ENCODE results near the gene GRM1.

GRM1 gene

DNA sequence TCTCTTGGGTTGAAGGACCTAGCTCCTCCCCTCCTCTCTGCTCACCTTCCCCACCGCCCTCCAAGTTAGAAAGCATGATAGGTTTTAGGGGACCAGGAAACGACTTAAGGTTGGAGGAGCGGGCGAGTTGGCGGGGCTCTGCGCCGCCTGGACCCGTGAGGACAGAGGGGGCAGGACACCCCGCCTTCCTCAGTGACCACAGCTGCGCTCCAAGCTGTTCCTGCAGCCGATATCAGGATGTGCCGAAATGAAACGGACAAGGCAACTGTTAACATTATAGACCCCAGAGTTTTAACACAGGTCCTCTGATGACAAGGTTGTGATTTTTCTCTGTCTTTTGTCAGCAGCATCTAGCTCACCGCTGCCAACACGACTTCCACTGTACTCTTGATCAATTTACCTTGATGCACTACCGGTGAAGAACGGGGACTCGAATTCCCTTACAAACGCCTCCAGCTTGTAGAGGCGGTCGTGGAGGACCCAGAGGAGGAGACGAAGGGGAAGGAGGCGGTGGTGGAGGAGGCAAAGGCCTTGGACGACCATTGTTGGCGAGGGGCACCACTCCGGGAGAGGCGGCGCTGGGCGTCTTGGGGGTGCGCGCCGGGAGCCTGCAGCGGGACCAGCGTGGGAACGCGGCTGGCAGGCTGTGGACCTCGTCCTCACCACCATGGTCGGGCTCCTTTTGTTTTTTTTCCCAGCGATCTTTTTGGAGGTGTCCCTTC, at the start of gene GRM1:
GRM1 (plus strand) TSS at position 212 of the 722 bp plus-strand sequence; CDS start at position 668, 456 bp downstream.
- DNase-seq (no peak), ATAC-seq (ENCODE audit: insufficient read depth, low read depth) (no peak)
- H3K4me1 ChIP-seq (ENCODE audit: insufficient read depth, low read length) = no peaks in the 10 kb centered on the region
- no peaks in the 10 kb centered on the region for H3K79me2 ChIP-seq (ENCODE audit: insufficient read depth, low read length)
- no peak within 1 kb of the TSS for H3K9ac ChIP-seq (ENCODE audit: low read depth, low read length)
- H3K4me2 ChIP-seq (ENCODE audit: insufficient read depth, low read length) = no peak within 1 kb of the TSS
- no peaks in the 10 kb centered on the region for H3K27me3 ChIP-seq (ENCODE audit: insufficient read depth, low read length, poor library complexity)
- H3K27ac ChIP-seq (ENCODE audit: low read length) = no peak within 1 kb of the TSS
- peaks cover 5% of the 10 kb centered on the region for H3K9me3 ChIP-seq (ENCODE audit: insufficient read depth, low read length, severe bottlenecking)
- TF ChIP-seq EZH2 (IDR thresholded peaks at IDR 0.05; ENCODE audit: borderline replicate concordance, low read depth, low read length, severe bottlenecking) = no peak
- TF ChIP-seq, protein P1, sequence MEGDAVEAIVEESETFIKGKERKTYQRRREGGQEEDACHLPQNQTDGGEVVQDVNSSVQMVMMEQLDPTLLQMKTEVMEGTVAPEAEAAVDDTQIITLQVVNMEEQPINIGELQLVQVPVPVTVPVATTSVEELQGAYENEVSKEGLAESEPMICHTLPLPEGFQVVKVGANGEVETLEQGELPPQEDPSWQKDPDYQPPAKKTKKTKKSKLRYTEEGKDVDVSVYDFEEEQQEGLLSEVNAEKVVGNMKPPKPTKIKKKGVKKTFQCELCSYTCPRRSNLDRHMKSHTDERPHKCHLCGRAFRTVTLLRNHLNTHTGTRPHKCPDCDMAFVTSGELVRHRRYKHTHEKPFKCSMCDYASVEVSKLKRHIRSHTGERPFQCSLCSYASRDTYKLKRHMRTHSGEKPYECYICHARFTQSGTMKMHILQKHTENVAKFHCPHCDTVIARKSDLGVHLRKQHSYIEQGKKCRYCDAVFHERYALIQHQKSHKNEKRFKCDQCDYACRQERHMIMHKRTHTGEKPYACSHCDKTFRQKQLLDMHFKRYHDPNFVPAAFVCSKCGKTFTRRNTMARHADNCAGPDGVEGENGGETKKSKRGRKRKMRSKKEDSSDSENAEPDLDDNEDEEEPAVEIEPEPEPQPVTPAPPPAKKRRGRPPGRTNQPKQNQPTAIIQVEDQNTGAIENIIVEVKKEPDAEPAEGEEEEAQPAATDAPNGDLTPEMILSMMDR (IDR thresholded peaks at IDR 0.05; ENCODE audit: borderline replicate concordance, extremely low read depth, low read length, poor library complexity, severe bottlenecking) = no peak
- no peak within 1 kb of the TSS for H3K4me3 ChIP-seq (ENCODE audit: low read depth in 1 of 2, low read length in 2 of 2)
- no peak within 1 kb of the TSS for H2AFZ ChIP-seq (ENCODE audit: low read depth, low read length)
- no peaks in the 10 kb centered on the region for H4K20me1 ChIP-seq (ENCODE audit: insufficient read depth, low read length)
- no peaks in the 10 kb centered on the region for H3K36me3 ChIP-seq (ENCODE audit: insufficient read depth, low read length)

DNA sequence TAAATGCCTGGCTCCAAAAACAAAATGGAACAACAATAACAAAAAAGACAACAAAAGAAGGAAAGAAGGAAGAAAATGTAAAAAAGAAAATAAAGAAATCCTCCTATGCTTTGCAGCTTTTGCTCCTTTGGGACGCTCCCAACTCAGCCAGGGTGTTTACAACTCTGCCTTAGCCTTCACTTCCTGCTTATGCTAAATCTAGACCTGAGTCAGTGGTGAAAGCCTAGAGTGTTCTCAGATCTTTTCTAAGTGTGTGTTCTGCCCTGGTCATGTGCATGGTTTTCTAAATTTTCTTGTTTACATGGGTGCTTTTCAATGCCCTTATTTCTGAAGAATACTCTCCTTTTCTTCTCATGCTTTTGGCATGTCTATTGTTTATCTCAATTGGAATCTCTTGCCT, 19.5 kb upstream of the GRM1 start:
- Histone ChIP-seq H4K20me1 (ENCODE audit: insufficient read depth, low read length) (no peaks in the 10 kb centered on the region), H3K36me3 (ENCODE audit: insufficient read depth, low read length) (no peaks in the 10 kb centered on the region), H3K9me3 (ENCODE audit: insufficient read depth, low read length, severe bottlenecking) (no peaks in the 10 kb centered on the region), H2AFZ (ENCODE audit: low read depth, low read length) (no peak overlapping the region), H3K4me1 (ENCODE audit: insufficient read depth, low read length) (no peaks in the 10 kb centered on the region), H3K4me2 (ENCODE audit: insufficient read depth, low read length) (no peak overlapping the region), H3K27ac (ENCODE audit: low read length) (no peak overlapping the region), H3K27me3 (ENCODE audit: insufficient read depth, low read length, poor library complexity) (no peaks in the 10 kb centered on the region), H3K79me2 (ENCODE audit: insufficient read depth, low read length) (no peaks in the 10 kb centered on the region), H3K4me3 (ENCODE audit: low read depth in 1 of 2, low read length in 2 of 2) (no peak overlapping the region), H3K9ac (ENCODE audit: low read depth, low read length) (no peak overlapping the region)
- no peak for DNase-seq
- TF ChIP-seq, protein P1 (IDR thresholded peaks at IDR 0.05; ENCODE audit: borderline replicate concordance, extremely low read depth, low read length, poor library complexity, severe bottlenecking) = no peak
- no peak for TF ChIP-seq EZH2 (IDR thresholded peaks at IDR 0.05; ENCODE audit: borderline replicate concordance, low read depth, low read length, severe bottlenecking)
- no peak for ATAC-seq (ENCODE audit: insufficient read depth, low read depth)

DNA sequence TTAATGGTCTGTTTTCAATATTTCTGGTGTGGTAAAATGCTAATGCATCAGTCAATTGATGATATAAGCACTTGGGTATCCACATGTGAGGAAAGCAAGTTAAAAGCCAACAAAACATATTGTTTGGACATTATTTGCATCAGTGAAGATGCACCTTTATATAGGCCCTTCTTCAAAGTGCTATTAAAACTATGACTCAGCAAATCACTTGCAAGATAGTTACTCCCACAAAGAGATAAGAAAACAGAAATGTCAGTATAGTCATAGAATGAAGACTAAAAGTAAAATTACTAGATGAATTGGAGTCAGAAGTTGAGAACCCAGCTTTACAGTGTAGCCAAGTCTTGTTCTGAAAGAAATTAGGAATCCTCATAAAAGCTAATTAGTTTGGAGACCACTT, 14.6 kb upstream of the GRM1 start:
- Histone ChIP-seq H3K4me1 (ENCODE audit: insufficient read depth, low read length) (no peaks in the 10 kb centered on the region), H3K36me3 (ENCODE audit: insufficient read depth, low read length) (no peaks in the 10 kb centered on the region), H2AFZ (ENCODE audit: low read depth, low read length) (no peak overlapping the region), H3K4me3 (ENCODE audit: low read depth in 1 of 2, low read length in 2 of 2) (no peak overlapping the region), H3K9ac (ENCODE audit: low read depth, low read length) (no peak overlapping the region), H3K9me3 (ENCODE audit: insufficient read depth, low read length, severe bottlenecking) (no peaks in the 10 kb centered on the region), H3K79me2 (ENCODE audit: insufficient read depth, low read length) (no peaks in the 10 kb centered on the region), H3K27ac (ENCODE audit: low read length) (no peak overlapping the region), H3K4me2 (ENCODE audit: insufficient read depth, low read length) (no peak overlapping the region), H4K20me1 (ENCODE audit: insufficient read depth, low read length) (no peaks in the 10 kb centered on the region), H3K27me3 (ENCODE audit: insufficient read depth, low read length, poor library complexity) (no peaks in the 10 kb centered on the region)
- ATAC-seq (ENCODE audit: insufficient read depth, low read depth) (no peak), DNase-seq (no peak)
- TF ChIP-seq EZH2 (IDR thresholded peaks at IDR 0.05; ENCODE audit: borderline replicate concordance, low read depth, low read length, severe bottlenecking) = no peak
- TF ChIP-seq, protein P1 (IDR thresholded peaks at IDR 0.05; ENCODE audit: borderline replicate concordance, extremely low read depth, low read length, poor library complexity, severe bottlenecking) = no peak

All from DND-41 (cell line).